Astrocyte of the cerebellum (primary cell): Measurements from ENCODE around the gene TFAP2B.

Experiments used
- DNase-seq: peaks from one replicate; pipeline ENCODE4 v3.0.0-alpha.2; 2011; ENCODE audit warnings: low read depth
- H3K4me3 ChIP-seq: 2 replicates; pipeline ENCODE4 v1.5.1; 2011; ENCODE audit warnings: mild to moderate bottlenecking, low read depth, low read length, moderate library complexity
- in situ Hi-C: cut with HindIII; loops from 2 replicates; pipeline ENCODE4 v1.10.0; 2017; ENCODE audit warnings: low sequenced_read_pairs
- TF ChIP-seq, protein P1 (sequence below): IDR thresholded peaks from 2 replicates; pipeline ENCODE4 v1.5.1; 2012; ENCODE audit warnings: low read length, low read depth, moderate library complexity, mild to moderate bottlenecking; ENCODE audit errors: missing control alignments

TFAP2B gene

DNA sequence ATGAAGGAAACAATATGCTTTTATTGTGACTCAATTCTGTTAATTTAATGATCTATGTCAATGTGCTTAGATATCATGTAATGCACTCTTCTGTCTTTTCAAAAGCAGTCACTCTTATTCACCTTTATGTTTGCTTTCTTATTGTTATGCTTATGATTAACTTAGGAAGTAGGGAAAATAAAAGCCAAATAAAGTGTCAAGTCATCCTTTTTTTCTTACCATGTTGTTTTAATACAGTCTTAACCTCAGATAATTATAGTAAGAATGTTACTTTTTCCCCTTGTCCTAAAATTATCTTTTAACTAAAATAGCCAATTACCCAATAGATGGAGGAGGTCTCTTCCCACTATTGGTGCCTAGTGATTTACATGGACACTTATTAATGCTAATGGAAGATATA, 72.6 kb downstream of the TFAP2B start:
- TF ChIP-seq, protein P1, sequence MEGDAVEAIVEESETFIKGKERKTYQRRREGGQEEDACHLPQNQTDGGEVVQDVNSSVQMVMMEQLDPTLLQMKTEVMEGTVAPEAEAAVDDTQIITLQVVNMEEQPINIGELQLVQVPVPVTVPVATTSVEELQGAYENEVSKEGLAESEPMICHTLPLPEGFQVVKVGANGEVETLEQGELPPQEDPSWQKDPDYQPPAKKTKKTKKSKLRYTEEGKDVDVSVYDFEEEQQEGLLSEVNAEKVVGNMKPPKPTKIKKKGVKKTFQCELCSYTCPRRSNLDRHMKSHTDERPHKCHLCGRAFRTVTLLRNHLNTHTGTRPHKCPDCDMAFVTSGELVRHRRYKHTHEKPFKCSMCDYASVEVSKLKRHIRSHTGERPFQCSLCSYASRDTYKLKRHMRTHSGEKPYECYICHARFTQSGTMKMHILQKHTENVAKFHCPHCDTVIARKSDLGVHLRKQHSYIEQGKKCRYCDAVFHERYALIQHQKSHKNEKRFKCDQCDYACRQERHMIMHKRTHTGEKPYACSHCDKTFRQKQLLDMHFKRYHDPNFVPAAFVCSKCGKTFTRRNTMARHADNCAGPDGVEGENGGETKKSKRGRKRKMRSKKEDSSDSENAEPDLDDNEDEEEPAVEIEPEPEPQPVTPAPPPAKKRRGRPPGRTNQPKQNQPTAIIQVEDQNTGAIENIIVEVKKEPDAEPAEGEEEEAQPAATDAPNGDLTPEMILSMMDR, result no peak
- DNase-seq, result no peak
- no peak overlapping the region for H3K4me3 ChIP-seq
- in situ Hi-C loops, result no loop called here
